Endometrium (tissue), 2 donors: Measurements from ENCODE around the gene CASK.
"Not testable (repeated sequence)": the region's sequence is repeated elsewhere in the genome, so short reads cannot be mapped to it uniquely, and the experiment has no call there.

Source experiments
- FAIRE-seq: peaks from 2 replicates; lab custom pipeline; 2012; peaks lifted over from hg19 to GRCh38; lab: Jason Lieb, UNC
- donor health status: control.
- donor health status: control.

CASK gene

DNA sequence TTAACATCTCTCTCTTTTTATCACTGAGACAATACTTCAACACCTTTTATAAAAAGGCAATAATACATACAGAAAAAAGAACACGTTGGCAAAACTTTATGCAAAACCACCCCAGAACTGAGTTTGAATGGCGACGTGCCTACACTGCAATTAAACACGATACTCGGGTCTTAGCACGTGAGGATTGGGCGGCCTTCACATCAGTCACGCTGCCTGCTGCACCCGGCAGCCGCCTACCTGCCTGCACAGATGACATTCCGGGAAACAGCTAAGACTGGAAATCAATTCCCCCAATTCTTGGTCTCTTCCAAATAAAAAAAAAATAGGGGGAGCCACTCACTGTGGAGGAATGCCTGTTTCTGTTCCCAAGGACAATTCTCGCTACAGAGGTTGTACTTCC, 408.0 kb downstream of the CASK start:
- no peak for FAIRE-seq

DNA sequence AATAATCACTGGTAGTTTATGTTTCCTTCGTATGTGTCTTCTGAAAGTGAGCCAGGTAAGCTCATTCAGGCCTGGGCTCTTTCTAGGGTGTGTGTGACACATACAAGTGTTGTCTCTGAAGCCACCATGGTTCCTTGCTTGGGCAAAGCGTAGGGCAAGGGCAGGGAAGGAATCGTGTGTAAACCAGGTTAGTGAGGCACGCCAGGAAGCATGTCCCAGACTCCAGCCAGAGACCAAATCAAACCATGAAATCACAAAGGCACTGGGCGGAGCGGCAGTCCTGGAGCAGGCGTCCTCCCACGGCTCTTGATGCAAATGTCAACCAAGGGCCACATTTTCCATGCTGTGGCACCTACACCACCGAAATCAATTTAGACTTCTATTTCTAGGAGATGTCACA, 409.2 kb downstream of the CASK start:
- no peak for FAIRE-seq

DNA sequence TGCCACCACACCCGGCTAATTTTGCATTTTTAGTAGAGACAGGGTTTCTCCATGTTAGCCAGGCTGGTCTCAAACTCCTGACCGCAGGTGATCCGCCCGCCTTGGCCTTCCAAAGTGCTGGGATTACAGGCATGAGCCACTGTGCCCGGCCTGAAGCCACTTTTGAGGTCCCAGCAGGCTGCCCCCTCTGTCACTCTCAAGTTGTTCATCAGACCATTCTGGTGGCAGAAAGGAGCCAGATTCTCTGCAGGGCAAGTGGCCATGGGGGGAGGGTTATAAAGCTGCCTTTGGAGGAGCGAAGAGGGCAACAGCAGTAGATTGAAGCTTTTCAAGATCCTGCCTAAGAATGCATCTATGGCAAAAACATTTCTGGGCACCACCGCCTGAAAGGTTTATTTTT, 410.5 kb downstream of the CASK start:
- not testable (repeated sequence) for FAIRE-seq

DNA sequence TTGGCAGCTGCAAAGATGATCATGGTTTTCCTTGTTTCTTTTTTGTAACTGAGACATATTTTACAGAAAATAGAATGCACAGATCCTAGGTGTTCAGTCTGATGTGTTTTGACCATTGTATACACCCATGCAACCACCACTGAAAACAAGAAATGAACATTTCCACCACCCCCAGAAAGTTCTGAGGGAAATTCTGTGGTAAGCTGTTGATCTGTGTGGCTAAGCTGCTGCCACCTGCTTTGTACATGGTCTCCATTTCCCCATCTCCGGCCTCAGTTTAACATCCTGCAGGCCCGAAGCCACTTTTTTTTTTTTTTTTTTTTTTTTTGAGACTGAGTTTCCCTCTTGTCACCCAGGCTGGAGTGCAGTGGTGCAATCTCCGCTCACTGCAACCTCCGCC, 411.0 kb downstream of the CASK start:
- FAIRE-seq = no peak

DNA sequence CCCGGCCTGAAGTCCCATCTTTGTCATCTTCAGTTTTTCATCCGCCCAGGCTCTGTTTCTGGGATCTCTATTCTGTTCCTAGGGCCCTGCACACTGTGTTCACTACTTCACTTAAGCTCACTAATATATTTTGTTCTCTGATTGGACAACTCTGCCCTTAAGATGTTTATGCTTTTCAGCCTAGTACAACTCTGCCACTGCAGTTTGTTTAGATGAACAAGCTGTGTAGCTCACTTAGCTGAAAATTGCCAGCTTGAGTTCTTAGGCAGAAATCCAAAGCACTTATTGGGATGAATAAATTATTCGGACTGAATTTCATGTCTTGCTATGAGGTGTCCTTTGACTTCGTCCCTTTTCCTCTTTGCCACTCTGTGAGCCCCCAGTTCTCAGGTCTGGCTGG, 415.4 kb downstream of the CASK start:
- FAIRE-seq = no peak

DNA sequence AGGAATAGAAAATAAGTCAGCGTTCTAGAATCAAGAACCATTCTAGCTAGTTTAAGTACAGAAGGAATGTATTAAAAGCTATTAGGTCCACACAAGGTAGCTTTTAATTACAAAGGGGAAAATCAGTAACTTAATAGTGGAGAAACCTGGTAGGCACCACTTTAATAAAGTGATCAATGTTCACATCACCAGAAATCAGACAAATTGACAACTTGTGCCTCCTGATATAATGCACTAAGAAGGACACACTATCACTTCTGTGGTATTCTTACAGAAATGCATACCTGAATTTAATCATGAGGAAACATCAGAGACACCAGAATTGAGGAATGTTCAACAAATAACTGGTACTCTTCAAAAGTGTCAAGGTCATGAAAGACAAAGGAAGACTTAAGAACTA, 421.4 kb downstream of the CASK start:
- FAIRE-seq = no peak

DNA sequence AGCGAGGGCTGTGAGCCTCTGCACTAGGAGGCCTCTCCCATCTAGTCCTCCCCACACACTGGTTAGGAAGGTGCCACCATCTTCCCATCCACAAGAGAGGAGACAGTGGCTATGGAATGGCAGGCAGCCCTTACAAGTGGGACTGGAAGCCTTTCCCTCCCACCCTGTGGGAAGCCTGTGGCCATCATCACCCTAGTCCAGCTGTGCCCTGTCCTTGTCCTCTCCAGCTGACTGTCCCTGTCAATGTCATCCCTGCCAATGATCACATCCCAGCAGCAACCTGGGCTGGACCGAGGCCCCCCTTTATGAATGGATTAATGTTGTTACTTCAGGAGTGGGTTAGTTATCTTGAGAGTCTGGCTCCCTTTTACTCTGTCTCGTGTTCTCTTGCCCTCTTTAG, 423.4 kb downstream of the CASK start:
- no peak for FAIRE-seq

DNA sequence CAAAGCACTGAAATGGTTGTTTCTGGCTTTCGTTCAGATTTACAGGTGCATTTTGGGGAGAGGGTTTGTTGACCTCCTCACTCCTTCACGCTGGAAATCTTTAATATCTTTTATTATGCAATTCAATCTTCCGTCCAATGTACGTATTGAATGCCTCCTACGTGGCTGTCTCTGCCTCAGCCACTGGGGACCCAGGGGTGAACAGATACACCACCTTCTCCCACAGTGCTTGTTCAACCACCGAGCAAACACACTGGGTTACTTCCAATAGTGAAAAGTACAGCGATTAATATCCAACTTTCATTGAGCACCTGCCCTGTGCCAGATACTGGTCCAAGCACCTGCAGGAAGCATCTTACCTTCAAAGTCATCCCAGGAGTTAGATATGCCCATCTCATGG, 424.2 kb downstream of the CASK start:
- FAIRE-seq = no peak

DNA sequence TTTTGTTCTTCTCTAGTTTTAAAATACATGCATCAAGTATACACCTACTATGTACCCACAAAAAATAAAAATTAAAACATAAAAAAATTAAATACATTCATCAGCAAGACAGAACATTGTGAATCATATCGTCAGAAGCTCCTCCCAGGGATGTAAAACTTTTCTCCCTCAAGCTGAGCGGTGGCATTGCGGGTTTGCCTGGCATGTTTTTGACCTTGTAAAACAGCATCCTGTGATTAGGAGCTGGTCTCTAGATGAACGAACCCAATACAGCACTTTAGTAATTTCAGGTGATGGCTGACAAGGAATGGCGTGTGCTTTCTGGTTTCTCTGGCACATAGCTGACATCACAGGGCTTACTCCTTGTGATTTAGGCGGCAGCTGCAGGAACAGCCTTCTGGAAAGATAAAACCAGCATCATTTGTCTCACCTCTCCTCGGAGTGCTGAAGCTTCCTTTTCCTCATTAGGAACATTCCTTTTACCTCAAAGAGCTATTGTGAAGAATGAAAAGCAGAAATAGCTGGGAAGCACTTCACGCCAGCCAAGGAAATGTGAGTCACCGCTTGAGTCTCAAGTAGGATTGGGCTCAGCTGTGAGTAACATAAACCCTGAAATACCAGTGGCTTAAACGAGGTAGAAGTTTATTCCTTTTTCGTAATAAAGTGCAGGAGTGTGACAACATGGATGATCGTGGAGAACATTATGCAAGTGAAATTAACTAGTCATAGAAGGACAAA, 431.9 kb downstream of the CASK start:
- no peak for FAIRE-seq

DNA sequence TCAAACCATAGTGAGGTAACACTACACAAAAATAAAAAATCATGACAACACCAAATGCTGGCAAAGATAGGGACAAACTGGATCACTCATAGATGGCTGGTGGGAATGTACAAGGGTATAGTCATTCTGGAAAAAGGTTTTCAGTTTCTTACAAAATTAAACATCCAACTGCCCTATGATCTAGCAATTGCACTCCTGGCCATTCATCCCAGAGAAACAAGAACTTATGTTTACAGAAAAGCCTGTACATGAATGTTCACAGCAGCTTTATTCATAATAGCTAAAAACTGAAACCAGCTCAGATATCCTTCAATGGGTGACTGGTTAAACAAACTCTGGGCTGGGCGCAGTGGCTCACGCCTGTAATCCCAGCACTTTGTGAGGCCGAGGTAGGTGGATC, 432.9 kb downstream of the CASK start:
- FAIRE-seq = no peak

DNA sequence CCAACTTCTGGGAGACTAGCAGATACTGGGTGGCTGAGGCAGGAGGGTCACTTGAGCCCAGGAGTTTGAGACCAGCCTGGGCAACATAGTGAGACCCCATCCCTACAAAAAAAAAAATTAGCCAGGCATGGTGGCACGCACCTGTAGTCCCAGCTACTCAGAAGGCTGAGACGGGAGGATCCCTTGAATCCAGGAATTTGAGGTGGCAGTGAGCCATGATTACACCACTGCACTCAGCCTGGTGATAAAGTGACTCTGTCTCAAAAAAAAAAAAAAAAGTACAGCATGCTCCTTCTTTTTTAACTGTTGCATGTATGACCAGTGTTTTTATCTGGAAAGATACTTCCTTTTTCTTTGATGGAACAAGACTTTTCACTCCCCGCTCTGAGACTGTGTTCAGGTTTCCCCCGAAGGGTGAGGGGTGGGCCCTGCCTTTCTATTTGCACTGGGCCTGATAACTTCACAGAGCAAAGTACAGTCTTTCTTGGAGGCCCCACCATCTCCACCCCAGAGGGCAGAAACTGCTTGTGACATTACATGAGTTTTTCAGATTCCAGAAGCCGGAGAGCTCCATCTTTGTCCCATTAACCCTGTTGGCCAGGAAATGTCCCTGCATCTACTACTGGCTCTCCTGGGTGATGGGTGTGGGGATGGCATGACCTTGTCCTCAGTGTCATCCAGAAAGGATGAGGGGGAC, 441.1 kb downstream of the CASK start:
- no peak for FAIRE-seq

DNA sequence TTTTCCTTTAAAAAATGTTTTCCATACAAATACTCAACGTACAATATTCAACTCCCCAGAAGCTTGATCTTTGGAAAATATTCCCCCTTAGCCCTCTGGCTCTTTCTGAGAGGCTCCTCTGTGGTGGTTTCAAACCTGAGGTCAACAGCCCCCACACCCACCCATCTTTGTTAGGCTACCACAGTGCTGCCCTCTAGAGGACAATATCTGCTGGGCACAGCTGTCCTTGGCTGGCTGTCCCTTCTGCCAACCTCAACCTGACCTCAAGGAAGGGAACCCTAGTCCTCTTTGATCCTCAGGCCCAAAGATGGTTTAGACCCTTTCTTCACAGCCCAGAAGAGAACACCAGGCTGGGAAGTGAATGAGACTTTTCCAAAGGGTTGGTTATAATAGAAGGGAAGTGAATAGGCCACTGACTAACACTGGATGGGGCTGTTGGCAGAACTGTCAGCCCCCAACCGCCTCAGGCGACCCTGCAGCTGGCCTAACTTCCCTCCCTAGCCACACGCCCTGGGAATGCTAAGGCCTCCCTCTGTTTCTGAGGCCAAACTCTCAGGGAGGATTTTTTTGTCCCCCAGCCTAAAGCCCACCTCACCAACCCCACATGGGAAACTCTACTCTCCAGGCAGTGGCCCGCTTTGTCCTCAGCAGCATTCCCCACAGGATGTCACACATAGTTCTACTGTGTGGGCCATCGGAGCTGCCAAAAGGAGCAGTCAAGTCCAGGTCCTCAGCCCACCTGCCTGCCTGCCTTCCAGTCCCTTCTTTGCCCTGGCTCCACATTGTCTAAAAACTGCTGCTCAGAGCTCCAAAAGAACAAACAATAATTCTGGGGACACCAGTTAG, 441.9 kb downstream of the CASK start:
- no peak for FAIRE-seq

DNA sequence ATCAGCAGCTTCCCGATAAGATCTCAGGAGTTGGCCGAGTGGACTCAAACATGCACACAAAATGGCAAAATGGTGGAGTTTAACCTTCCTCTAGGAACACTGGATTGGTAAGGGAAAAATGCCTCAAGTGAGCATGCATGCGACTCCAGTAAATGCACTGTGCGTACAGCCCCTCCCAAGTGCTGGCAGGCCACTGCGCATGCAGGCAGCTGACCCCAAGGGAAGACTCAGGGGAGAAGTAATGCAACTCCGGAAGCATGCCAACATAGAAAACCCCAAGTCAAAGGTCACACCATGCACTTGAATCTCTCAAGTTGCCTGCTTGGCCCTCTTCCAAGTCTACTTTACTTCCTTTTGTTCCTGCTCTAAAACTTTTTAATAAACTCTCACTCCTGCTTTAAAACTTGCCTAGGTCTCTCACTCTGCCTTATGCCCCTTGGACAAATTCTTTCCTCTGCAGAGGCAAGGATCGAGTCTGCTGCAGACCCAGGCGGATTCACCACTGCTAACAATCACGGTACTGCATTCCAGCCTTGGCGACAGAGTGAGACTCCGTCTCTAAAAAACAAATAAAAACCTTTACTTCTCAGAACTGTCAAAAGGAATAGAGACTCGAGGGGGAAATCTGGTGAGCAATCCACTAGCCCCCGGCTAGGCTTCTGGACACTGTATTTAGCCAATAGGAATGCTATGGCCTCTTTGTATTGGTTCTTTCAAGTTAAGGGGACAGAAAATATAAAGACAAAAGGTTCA, 442.7 kb downstream of the CASK start:
- no peak for FAIRE-seq

DNA sequence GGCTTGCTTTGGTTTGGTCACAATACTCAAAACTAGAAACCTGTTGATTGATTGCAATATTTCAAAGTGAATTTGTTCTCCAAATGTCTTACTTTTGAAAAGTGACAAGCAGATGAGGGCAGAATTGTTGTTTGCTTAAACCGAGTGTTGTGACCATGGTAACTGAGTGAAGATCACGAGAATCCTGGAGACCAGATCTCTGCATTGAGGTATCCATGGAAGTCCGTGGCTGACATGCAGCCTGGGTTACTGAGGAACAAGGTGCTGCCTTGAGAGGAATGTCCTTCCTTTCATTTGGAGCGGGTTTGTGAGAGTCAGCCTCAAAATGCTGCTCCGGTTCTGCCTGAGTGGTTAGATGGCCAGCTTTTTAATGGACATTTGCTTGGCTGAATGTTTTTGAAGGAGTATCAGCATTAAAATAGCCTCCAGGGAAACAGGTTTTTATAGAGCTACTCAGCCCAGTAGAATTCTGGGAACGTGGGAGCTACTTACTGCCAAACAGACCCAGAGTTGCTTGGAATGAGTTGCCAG, 444.9 kb downstream of the CASK start:
- FAIRE-seq = no peak

DNA sequence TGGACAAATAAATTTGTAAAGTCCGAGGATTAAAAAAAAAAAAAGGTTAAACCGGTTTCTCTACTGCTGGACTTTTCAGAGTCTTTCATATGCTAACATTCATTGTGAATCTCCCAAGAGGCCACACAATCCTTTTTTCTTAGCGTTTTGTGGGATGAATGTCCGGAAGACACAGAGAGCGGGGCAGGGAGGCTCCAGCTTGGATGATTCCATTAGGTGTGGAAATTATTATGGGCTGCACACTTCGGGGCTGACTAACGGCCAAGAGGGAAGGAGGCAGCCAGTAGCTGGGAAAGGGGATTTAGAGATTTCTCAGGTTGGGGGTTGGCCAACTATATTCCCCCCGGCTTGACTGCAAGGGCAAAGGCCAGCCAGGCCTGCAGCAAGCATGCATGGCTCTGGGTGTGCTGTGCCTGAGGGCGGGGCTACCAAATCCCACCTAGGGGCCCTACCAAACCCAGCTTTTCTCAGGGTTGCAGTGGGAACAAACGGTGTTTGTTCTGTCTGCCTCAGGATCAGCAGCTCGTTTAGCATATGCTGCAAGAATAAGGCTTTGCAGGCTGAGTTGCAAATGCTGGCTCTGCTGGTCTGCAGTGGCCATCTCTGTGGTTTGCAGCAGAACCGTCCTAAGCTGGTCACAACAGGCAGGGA, 447.6 kb downstream of the CASK start:
- FAIRE-seq = no peak

DNA sequence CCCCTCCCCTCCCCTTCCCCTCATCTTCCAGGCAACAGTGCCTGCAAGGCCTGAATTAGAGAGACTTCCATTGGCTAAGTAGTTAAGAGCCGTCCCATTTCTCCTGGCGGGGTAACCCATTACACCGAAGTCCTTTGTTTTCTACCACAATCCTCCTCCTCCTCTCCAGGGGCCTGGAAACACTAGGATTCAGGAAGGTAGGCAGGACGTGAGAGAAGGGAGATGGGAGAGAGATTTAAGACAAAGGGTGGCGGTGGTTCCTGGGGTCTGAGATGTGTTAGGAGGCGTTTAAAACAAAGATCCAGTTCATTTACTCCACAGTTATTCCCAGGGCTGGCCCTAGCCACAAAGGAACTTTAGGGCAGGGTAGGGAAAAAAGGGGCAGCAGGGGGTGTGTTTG, 448.2 kb downstream of the CASK start:
- no peak for FAIRE-seq

DNA sequence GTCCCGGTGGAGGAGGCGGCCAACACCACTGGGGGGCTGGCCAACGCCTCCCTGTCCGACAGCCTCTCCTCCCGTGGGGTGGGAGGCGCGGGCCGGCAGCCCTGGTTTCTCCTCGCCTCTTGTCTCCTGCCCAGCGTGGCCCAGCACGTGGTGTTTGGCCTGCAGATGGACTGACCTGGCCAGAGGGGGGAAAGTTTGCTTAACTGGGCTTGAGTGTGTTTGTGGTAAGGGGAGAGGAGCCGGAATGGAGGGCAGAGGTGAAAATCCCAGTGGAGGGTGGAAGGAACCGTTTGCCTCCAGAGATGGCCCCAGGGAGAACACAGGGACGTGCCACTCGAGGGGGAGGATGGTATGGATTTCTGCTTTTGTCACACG, 448.6 kb downstream of the CASK start:
- no peak for FAIRE-seq

DNA sequence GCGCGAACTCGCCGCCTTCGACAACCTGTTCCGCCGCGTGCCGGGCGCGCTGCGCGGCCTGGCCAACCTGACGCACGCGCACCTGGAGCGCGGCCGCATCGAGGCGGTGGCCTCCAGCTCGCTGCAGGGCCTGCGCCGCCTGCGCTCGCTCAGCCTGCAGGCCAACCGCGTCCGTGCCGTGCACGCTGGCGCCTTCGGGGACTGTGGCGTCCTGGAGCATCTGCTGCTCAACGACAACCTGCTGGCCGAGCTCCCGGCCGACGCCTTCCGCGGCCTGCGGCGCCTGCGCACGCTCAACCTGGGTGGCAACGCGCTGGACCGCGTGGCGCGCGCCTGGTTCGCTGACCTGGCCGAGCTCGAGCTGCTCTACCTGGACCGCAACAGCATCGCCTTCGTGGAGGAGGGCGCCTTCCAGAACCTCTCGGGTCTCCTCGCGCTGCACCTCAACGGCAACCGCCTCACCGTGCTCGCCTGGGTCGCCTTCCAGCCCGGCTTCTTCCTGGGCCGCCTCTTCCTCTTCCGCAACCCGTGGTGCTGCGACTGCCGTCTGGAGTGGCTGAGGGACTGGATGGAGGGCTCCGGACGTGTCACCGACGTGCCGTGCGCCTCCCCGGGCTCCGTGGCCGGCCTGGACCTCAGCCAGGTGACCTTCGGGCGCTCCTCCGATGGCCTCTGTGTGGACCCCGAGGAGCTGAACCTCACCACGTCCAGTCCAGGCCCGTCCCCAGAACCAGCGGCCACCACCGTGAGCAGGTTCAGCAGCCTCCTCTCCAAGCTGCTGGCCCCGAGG, 449.2 kb downstream of the CASK start:
- no peak for FAIRE-seq

DNA sequence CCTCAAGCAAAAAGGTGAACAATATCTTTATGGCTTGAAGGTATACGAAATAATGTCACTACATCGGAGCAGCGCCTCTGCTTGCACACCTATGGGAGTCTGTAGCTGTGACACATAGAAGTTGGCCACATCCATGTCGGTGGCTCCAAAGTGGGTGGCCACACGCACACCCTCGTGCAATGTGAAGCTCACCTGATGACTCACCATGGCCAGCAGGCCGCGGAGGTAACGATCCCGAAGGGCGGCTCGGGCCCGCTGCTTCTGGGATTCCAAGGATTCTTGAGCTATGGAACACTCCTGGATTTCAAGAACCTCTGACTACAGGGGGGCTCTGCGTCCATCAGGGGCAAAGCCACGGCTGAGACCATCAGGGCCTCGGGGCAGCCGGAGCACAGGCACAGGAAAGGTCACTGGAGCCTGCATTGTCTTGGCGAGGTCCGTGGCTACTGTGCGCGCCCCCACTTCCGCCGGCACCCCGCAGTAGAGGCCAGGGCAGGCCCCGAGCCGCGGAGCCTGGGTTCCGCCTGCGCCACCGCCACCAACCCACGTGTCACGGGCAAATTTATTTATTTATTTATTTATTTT, 451.0 kb downstream of the CASK start:
- FAIRE-seq = no peak

DNA sequence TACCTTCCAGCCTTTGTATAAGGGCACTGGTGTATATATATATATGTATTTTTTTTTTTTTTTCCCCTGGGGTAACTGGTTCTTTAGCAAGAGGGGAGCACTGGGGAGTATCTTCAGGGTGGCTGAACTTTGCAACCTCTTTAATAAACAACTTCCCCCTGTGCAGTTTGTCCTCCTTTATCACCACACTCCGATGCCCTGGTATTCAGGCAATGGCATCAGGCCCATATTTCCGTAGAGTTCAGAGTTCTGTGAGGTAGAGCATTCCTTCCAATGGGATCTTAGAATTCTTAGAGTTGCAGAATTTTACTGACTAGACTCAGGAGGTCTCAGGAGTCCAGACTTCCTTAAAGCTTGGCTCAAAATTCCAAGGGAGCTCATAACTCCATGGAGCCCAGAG, 451.6 kb downstream of the CASK start:
- FAIRE-seq = no peak
